ENCODE results near the gene CAMTA1. TPM values are rescaled to one million over a fixed set of nuclear protein-coding genes. Genes with fewer than 3 reads are reported as not detected.

Gene CAMTA1
- total RNA-seq, 1 donor from 2014 or later = 81.6 TPM

DNA sequence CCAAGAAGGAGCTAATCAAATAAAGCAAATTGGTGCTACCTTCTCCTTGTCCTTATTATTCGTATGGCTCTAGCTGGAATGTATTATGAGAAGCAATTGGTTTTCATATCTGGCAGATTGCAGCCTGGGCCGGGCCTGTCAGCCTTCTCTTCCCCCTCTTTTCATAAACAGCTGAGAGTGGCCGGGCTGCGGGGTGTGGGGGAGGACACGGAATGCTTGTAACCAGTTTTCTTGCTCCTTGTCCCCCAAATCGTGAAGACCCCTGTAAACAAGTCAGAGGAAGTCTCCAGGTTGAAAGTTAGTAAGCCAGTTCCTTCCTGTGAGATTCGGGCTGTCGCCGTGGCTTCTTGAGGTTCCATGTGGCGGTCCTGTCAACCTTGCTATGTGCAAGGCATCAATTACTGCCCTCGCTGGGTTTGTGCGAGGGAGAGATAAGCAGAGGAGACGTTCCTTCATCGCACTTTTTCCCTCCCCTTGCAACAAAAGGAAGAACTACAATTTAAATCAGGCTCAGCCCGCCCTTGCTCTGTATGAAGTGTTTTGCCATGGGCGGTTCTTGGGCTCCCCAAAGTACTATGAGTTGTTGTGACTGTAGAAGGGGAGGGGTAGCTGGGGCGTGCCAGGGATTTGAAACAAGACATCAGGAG, 450.7 kb downstream of the CAMTA1 start:
- no peak overlapping the region for H3K27ac Mint-ChIP-seq (ENCODE audit: unreplicated experiment)
- no peaks in the 10 kb centered on the region for H3K9me3 Mint-ChIP-seq (ENCODE audit: unreplicated experiment)
- TF ChIP-seq, protein P1, sequence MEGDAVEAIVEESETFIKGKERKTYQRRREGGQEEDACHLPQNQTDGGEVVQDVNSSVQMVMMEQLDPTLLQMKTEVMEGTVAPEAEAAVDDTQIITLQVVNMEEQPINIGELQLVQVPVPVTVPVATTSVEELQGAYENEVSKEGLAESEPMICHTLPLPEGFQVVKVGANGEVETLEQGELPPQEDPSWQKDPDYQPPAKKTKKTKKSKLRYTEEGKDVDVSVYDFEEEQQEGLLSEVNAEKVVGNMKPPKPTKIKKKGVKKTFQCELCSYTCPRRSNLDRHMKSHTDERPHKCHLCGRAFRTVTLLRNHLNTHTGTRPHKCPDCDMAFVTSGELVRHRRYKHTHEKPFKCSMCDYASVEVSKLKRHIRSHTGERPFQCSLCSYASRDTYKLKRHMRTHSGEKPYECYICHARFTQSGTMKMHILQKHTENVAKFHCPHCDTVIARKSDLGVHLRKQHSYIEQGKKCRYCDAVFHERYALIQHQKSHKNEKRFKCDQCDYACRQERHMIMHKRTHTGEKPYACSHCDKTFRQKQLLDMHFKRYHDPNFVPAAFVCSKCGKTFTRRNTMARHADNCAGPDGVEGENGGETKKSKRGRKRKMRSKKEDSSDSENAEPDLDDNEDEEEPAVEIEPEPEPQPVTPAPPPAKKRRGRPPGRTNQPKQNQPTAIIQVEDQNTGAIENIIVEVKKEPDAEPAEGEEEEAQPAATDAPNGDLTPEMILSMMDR (IDR thresholded peaks at IDR 0.05) = no peak
- H3K4me1 Mint-ChIP-seq (ENCODE audit: unreplicated experiment) = no peaks in the 10 kb centered on the region
- H3K4me3 Mint-ChIP-seq (ENCODE audit: unreplicated experiment) = no peak overlapping the region
- H3K36me3 Mint-ChIP-seq (ENCODE audit: unreplicated experiment) = no peaks in the 10 kb centered on the region
- peak; percentile 71 for DNase-seq (ENCODE audit: extremely low spot score, unreplicated experiment)
- H3K27me3 Mint-ChIP-seq (ENCODE audit: unreplicated experiment) = no peaks in the 10 kb centered on the region

DNA sequence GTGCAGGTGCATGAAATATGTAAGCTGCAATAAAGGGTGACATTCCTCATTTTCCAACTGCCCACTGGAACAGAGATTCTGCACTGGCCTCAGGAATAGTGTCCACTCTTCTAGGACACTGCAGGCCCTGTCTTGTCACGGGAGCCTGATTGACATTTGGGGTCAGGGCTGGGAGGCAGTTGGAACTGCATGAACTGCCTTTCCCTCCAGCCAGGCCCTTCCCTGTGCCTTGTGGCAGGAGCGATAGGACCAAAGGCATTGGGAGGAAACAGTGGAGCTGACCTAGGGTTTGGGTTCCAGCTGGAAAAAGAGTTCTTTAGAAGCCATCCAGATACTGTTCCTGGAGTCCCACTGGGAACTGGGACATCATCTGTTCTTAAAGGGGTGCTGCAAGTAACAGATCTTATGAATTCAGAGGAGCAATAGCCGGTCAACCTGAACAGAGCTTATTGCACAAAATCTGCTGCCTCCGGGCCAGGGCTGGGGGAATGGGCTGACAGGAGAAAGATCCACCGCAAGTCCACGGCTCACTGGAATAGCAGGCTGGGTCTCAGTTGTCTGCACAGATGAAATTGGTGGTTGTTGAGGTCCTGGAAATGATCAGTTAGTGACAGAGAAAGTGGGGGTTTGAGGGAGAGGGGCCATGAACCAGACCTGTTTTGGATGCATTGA, 451.7 kb downstream of the CAMTA1 start:
- H3K4me1 Mint-ChIP-seq (ENCODE audit: unreplicated experiment) = no peaks in the 10 kb centered on the region
- H3K9me3 Mint-ChIP-seq (ENCODE audit: unreplicated experiment) = no peaks in the 10 kb centered on the region
- TF ChIP-seq, protein P1 (IDR thresholded peaks at IDR 0.05) = no peak
- no peaks in the 10 kb centered on the region for H3K27me3 Mint-ChIP-seq (ENCODE audit: unreplicated experiment)
- no peak overlapping the region for H3K4me3 Mint-ChIP-seq (ENCODE audit: unreplicated experiment)
- no peaks in the 10 kb centered on the region for H3K36me3 Mint-ChIP-seq (ENCODE audit: unreplicated experiment)
- H3K27ac Mint-ChIP-seq (ENCODE audit: unreplicated experiment) = no peak overlapping the region
- DNase-seq (ENCODE audit: extremely low spot score, unreplicated experiment) = peak; percentile 72

DNA sequence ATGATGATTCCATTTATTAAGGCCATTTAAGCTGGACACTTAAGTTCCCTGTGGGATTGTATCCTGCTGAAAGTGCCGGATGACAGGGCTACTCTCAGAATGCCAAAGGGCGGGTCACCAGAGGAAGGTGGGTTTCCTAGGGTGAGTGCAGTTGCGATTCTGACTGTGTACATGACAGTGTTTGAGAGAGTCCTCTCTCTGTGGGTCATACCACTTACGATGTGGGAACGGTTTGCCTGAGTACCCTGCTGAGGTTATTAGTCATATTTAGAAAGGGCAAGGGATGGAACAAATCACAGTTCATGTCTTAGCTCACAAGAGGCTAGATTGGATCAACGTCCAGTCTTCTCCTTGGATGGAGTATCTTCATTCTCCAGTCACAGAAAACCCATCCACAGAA, 461.9 kb downstream of the CAMTA1 start:
- TF ChIP-seq, protein P1 (IDR thresholded peaks at IDR 0.05) = no peak
- peaks cover 1% of the 10 kb centered on the region for H3K36me3 Mint-ChIP-seq (ENCODE audit: unreplicated experiment)
- H3K27me3 Mint-ChIP-seq (ENCODE audit: unreplicated experiment) = peaks cover 2% of the 10 kb centered on the region
- H3K4me1 Mint-ChIP-seq (ENCODE audit: unreplicated experiment) = no peaks in the 10 kb centered on the region
- peak; percentile 11 for DNase-seq (ENCODE audit: extremely low spot score, unreplicated experiment)
- no peak overlapping the region for H3K4me3 Mint-ChIP-seq (ENCODE audit: unreplicated experiment)
- no peak overlapping the region for H3K27ac Mint-ChIP-seq (ENCODE audit: unreplicated experiment)
- peaks cover 3% of the 10 kb centered on the region for H3K9me3 Mint-ChIP-seq (ENCODE audit: unreplicated experiment)

DNA sequence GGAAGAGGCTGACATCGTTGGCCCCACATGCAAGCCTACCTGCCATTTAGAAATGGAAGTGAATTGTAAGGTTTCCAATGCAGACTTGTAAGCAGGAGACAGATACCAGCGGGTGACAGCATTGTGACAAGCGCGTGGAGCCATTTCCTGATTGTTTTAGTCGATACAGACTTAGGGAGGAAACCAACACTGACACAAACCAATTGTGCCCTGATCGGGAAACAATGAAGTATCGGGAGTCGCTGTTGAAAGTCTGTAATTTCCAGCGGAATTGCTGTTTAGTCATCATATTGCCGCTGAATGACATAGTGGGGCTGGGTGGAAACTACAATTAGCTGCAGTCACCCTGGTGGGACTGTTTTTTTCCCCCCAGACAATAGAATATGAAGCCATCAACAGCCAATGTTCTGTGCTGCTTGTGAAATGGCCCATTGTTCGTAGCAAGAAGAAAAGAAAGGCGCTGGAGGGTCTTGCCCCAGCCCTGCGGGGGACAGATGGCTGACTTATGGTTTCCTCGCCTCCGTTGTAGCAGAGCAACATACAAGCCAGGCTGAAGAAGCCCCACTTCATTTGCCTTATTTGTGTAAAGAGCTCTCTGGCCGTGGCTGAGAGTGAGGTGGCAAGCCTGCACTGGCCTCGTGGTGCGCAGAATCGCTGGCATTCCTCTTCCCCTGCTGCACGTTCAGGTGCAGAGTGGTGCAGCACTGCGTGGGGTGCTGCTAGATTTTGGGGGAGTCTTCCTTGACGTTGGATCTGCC, 462.7 kb downstream of the CAMTA1 start:
- Mint-ChIP-seq H3K4me3 (ENCODE audit: unreplicated experiment) (no peak overlapping the region), H3K9me3 (ENCODE audit: unreplicated experiment) (peaks cover 2% of the 10 kb centered on the region), H3K36me3 (ENCODE audit: unreplicated experiment) (peaks cover 1% of the 10 kb centered on the region), H3K4me1 (ENCODE audit: unreplicated experiment) (no peaks in the 10 kb centered on the region), H3K27ac (ENCODE audit: unreplicated experiment) (no peak overlapping the region), H3K27me3 (ENCODE audit: unreplicated experiment) (peaks cover 2% of the 10 kb centered on the region)
- peak; percentile 56 for DNase-seq (ENCODE audit: extremely low spot score, unreplicated experiment)
- TF ChIP-seq, protein P1 (IDR thresholded peaks at IDR 0.05) = no peak
